Measurements from ENCODE around the gene EBI3.

- TF ChIP-seq CTCF (IDR thresholded peaks at IDR 0.05) (no peak), POLR2A (IDR thresholded peaks at IDR 0.05) (no peak)
Observed at GRCh38 chr19:4257025-4257424, 27.7 kb downstream of the EBI3 start.

Measured in right lobe of liver (tissue), 4 donors.